Spinal cord (tissue), 10 donors: ENCODE results near the gene ADGRB2. TPM values are rescaled to one million over a fixed set of nuclear protein-coding genes. Genes with fewer than 3 reads are reported as not detected.

Experiments used
- DNase-seq, 6 donors: peaks; one replicate each; pipeline versions ENCODE4 v3.0.0 to v3.0.0-alpha.2; 2013 to 2015; ENCODE audit warnings: low spot score in 6 of 6, low read depth in 4 of 6
- H3K27ac ChIP-seq: one replicate; pipeline ENCODE4 v1.5.1; 2013; ENCODE audit warnings: low read depth, low read length, control low read depth
- H3K27me3 ChIP-seq: one replicate; pipeline ENCODE4 v1.6.1; 2013; ENCODE audit warnings: low read length; ENCODE audit not compliant: control insufficient read depth, insufficient read depth
- H3K36me3 ChIP-seq: one replicate; pipeline ENCODE4 v1.6.1; 2013; ENCODE audit warnings: low read length; ENCODE audit not compliant: control insufficient read depth, insufficient read depth
- H3K4me1 ChIP-seq: one replicate; pipeline ENCODE4 v1.6.1; 2013; ENCODE audit warnings: low read length; ENCODE audit not compliant: control insufficient read depth, insufficient read depth
- H3K4me3 ChIP-seq: one replicate; pipeline ENCODE4 v1.5.1; 2013; ENCODE audit warnings: low read depth, low read length, control low read depth
- H3K9me3 ChIP-seq: one replicate; pipeline ENCODE4 v1.6.1; 2013; ENCODE audit warnings: low read length; ENCODE audit not compliant: control insufficient read depth, insufficient read depth
- WGBS: methylation state at CpG from one replicate; pipeline ENCODE4 v1.1.5; 2013; ENCODE audit warnings: missing lambda C conversion rate; ENCODE audit not compliant: insufficient coverage; 5-methylcytosine and 5-hydroxymethylcytosine counted together
- polyA plus RNA-seq, 2 donors: library from polyadenylated mRNA; unstranded; fragments of 120-200 nt; gene quantifications; one replicate each; pipeline ENCODE4 v1.2.1, GENCODE V29; 2013; ENCODE audit not compliant: insufficient read length in 2 of 2
- total RNA-seq, 2 donors: library from RNA; depleted of rRNA in 1 of 2; stranded (reverse); fragments of 120-200 nt in 1 of 2; fragments of >200 nt in 1 of 2; gene quantifications; one replicate each; pipeline versions ENCODE4 v1.2.3 to v1.2.4, GENCODE V29; 2013 to 2014
- donor health status: healthy.

Gene ADGRB2
- total and polyA plus RNA-seq, 4 donors = 37.7 to 142 (median 89.5) TPM

DNA sequence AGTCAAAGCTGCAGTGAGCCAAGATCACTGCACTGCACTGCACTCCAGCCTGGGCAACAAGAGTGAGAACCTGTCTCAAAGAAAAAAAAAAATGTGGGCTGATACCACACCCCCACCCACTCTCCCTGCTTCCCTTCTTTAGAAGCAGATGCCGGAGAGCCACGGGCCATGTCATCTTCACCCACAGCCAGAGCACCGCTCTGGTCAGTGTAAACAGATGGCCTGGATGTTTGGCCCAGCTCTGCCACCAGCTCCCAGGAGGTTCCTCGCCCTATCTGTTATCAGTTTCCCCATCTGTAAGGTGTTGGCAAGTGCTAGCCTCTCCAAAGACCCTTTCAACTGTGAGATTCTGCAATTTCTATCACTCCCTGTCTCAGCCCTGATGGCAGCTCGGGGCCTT, 11.9 kb upstream of the ADGRB2 start:
- peaks cover 43% of the 10 kb centered on the region for H3K4me1 ChIP-seq
- H3K27me3 ChIP-seq = peaks cover 31% of the 10 kb centered on the region
- 73% methylated on average over 5 of the region's 5 CpGs for WGBS
- H3K36me3 ChIP-seq = no peaks in the 10 kb centered on the region
- H3K9me3 ChIP-seq = no peaks in the 10 kb centered on the region
- DNase-seq = no peak
- no peak overlapping the region for H3K27ac ChIP-seq
- no peak overlapping the region for H3K4me3 ChIP-seq

GRCh38 chr1:31775210-31775999, 11.3 kb upstream of the ADGRB2 start:
- no peaks in the 10 kb centered on the region for H3K36me3 ChIP-seq
- H3K4me3 ChIP-seq = no peak overlapping the region
- H3K9me3 ChIP-seq = no peaks in the 10 kb centered on the region
- peaks cover 47% of the 10 kb centered on the region for H3K4me1 ChIP-seq
- peak in 1 of 6 donors; percentile 70 for DNase-seq
- H3K27ac ChIP-seq = no peak overlapping the region
- H3K27me3 ChIP-seq = peaks cover 31% of the 10 kb centered on the region
- 91% methylated on average over 7 of the region's 10 CpGs for WGBS

DNA sequence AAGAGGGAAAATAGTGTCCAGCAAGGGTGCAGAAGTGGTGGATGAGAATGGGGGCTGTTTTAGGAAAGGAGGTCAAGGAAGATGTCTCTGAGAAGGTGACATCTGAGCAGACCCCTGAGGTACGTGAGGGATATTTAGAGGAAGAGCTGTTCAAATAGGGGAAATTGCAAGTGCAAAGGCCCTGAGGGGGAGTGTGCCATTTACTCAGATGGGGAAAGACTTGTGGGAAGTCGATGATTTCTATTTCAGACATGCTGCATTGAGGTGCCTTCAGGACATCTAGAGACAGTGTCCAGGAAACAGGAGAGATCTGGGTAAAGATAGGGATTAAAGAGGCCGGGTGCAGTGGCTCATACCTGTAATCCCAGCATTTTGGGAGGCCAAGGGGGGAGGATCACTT, 10.4 kb upstream of the ADGRB2 start:
- H3K9me3 ChIP-seq = no peaks in the 10 kb centered on the region
- H3K27me3 ChIP-seq = peaks cover 33% of the 10 kb centered on the region
- peaks cover 56% of the 10 kb centered on the region for H3K4me1 ChIP-seq
- no peak overlapping the region for H3K27ac ChIP-seq
- H3K36me3 ChIP-seq = no peaks in the 10 kb centered on the region
- WGBS = 91% methylated on average over 3 of the region's 3 CpGs
- no peak overlapping the region for H3K4me3 ChIP-seq
- no peak for DNase-seq

GRCh38 chr1:31773861-31774260, 9.7 kb upstream of the ADGRB2 start:
- Histone ChIP-seq H3K36me3 (no peaks in the 10 kb centered on the region), H3K27me3 (peaks cover 33% of the 10 kb centered on the region), H3K4me1 (peaks cover 57% of the 10 kb centered on the region), H3K27ac (no peak overlapping the region), H3K4me3 (no peak overlapping the region), H3K9me3 (no peaks in the 10 kb centered on the region)
- peak in 1 of 6 donors; percentile 38 for DNase-seq
- 78% methylated on average over 4 of the region's 5 CpGs for WGBS

DNA sequence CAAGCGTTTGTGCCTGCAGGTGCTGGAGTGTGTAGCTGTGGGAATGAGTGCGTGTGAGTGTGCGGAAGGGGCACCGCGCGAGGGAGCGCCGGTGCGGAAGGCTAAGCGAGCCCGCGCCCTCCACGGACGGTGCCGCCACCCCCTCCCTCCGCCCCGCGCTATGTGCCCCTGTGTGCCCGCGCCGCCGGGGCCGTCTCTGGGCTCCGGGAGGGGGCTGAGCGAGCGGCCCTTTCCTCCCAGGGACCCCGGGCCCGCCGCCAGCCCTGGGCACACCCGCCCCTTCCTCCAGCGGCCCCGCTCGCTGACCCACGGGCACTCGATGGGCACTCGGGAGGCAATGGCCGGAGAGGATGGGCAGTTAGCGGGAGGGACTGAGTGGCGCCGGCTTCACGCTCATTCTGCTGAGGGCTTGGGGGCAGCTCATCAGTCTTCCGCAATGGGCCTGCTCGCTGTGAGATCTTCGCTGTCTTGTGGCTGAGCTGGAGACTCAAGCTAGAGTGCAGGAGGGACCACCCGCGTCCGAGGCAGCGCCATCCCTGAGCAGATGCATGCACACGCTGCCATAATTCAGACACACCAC, 8.6 kb upstream of the ADGRB2 start:
- H3K4me3 ChIP-seq = peak overlapping the region; percentile 28

DNA sequence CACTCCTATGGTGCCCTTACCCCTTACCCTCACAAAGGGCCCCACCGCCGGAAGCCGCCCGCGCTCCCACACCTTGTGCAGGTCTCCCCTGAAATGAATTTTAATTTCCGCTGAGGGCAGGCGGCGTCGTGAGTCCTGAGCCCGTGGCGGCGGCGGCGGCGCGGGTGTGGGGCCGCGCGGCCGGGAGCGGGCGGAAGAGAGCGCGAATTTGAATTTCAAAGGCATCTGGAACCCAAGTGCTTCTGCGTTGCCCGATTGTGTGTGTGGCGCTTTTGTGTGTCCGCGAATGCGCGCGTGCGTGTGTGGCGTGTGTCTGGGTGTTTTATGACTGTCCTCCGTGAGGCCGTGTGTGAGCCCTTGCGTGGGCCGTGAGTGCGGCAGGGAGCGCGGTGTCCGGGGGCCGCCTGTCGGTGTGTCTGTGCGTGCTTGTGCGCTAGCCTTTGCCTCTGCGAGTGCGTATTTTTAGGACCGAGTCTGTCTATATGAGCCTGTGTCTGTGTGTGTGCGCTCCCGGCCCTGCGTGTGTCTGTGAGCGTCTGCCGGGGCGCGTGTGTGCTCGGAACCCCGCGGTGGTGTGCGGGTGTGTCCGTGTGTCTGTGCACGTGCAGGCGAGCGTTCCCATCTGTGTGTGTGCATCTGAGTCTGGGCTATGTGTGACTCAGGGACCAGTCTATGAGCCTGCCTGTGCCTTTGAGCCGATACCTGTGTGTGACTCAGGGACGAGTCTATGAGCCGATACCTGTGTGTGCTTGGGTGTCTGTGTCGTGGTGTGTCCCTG, 7.9 kb upstream of the ADGRB2 start:
- H3K9me3 ChIP-seq = no peaks in the 10 kb centered on the region

More for the DNA sequence above, 8.6 kb upstream of the ADGRB2 start:
- WGBS = 7% methylated on average over 49 of the region's 49 CpGs
- Histone ChIP-seq H3K36me3 (no peaks in the 10 kb centered on the region), H3K27ac (no peak overlapping the region), H3K9me3 (no peaks in the 10 kb centered on the region), H3K27me3 (peaks cover 33% of the 10 kb centered on the region), H3K4me1 (peaks cover 53% of the 10 kb centered on the region)
- no peak for DNase-seq

DNA sequence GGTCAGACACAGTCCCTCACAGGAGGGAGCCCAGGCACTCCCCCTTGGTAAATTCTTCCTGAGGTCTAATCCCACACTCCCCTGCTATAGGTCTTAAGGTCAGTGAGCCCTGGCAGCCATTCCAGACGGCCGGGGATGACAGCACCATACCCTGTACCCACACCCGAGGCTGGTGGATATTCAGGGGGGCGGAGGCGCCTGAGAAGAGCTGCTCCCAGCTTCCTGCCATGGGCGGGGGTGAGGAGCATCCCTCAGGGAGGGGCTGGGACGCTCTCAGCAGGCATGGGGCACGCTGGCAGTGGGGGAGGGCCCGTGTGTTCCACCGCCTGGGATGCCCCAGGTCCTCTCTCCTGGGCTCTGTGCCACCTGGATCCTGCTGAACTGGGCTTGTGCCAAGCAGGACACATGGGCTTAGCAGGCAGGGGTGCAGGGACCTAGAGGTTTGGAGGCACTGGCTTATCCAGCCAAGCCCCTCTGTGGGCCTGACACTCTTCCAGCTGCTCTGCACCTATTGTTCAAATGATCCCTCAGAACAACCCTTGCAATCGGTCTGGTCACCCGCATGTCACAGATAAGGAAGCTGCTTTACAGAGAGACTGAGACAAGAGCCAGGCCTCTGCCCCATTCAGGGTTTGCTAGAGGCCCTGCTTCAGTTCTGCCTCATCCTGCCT, 5.7 kb upstream of the ADGRB2 start:
- peaks cover 56% of the 10 kb centered on the region for H3K4me1 ChIP-seq
- DNase-seq = peak in 2 of 6 donors; percentile 52 to 78
- H3K9me3 ChIP-seq = no peaks in the 10 kb centered on the region
- no peak overlapping the region for H3K27ac ChIP-seq
- H3K27me3 ChIP-seq = peaks cover 30% of the 10 kb centered on the region
- H3K4me3 ChIP-seq = no peak overlapping the region
- no peaks in the 10 kb centered on the region for H3K36me3 ChIP-seq
- 29% methylated on average over 7 of the region's 12 CpGs for WGBS

More for the DNA sequence above, 7.9 kb upstream of the ADGRB2 start:
- Histone ChIP-seq H3K4me1 (peaks cover 53% of the 10 kb centered on the region), H3K36me3 (no peaks in the 10 kb centered on the region), H3K27me3 (peaks cover 33% of the 10 kb centered on the region), H3K27ac (no peak overlapping the region), H3K4me3 (peak overlapping the region; percentile 28)
- under 1% methylated on average over 68 of the region's 68 CpGs for WGBS
- DNase-seq = peak in 2 of 6 donors; percentile 73 to 81

DNA sequence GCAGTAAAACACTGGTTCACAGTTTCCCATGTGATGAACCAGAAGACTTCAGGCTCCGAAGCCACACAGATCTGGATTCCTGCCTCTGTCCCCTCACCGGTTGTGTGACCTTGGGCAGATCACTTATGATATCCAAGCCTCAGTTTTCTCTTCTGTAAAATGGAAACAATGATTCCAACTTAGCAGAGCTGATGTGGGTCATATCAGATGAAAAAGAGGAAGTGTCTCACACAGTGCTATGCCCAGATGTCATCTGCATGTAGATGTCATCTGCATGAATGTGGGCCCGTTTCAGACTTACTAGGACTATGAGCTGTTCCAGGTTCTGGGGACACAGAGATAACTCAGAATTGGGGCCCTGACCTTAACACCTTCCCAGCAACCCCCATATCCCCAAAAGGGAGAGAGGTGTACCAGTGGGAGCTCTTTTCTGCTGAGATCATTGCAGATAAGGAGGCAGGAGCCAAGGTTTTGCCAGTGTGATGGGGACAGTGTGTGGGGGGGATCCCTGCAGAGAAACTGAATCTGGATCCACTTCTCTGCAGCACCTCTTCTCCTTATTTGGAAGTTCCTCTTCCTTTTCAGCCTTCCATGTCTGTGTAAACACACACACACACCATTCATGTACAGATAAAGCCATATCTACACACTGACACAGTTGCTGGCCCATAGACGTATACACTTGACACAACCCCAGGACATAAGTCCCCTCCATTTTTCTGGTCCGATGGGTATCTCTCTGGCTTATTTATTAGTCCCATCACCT, 5.0 kb upstream of the ADGRB2 start:
- peaks cover 26% of the 10 kb centered on the region for H3K27me3 ChIP-seq
- peaks cover 62% of the 10 kb centered on the region for H3K4me1 ChIP-seq
- H3K4me3 ChIP-seq = no peak overlapping the region
- no peak overlapping the region for H3K27ac ChIP-seq
- no peak for DNase-seq
- H3K9me3 ChIP-seq = no peaks in the 10 kb centered on the region
- H3K36me3 ChIP-seq = no peaks in the 10 kb centered on the region
- WGBS = 66% methylated on average over 4 of the region's 5 CpGs
